ENCODE results near the gene HAL. TPM values are rescaled to one million over a fixed set of nuclear protein-coding genes. Genes with fewer than 3 reads are reported as not detected.

The HAL gene
- total RNA-seq, 1 experiment from 2014 or later: 1.8 TPM

GRCh38 chr12:95989504-95990123 is 6.5 kb downstream of the HAL start (continued):
- TF ChIP-seq SRF (IDR thresholded peaks at IDR 0.05; ENCODE audit: low read depth) (no peak), EZH2phosphoT487 (IDR thresholded peaks at IDR 0.05; ENCODE audit: borderline replicate concordance) (no peak), MAX (IDR thresholded peaks at IDR 0.05) (no peak), CBX3 (IDR thresholded peaks at IDR 0.05; ENCODE audit: low read depth) (no peak), RAD21 (IDR thresholded peaks at IDR 0.05; ENCODE audit: low read depth) (no peak), ELF1 (IDR thresholded peaks at IDR 0.05; ENCODE audit: borderline replicate concordance, low read depth) (no peak), FOSL1 (IDR thresholded peaks at IDR 0.05; ENCODE audit: low read depth) (no peak), ZNF274 (IDR thresholded peaks at IDR 0.05; ENCODE audit: low read depth, low read length) (no peak), ZFX (IDR thresholded peaks at IDR 0.05) (no peak)
- TF ChIP-seq, protein P1, sequence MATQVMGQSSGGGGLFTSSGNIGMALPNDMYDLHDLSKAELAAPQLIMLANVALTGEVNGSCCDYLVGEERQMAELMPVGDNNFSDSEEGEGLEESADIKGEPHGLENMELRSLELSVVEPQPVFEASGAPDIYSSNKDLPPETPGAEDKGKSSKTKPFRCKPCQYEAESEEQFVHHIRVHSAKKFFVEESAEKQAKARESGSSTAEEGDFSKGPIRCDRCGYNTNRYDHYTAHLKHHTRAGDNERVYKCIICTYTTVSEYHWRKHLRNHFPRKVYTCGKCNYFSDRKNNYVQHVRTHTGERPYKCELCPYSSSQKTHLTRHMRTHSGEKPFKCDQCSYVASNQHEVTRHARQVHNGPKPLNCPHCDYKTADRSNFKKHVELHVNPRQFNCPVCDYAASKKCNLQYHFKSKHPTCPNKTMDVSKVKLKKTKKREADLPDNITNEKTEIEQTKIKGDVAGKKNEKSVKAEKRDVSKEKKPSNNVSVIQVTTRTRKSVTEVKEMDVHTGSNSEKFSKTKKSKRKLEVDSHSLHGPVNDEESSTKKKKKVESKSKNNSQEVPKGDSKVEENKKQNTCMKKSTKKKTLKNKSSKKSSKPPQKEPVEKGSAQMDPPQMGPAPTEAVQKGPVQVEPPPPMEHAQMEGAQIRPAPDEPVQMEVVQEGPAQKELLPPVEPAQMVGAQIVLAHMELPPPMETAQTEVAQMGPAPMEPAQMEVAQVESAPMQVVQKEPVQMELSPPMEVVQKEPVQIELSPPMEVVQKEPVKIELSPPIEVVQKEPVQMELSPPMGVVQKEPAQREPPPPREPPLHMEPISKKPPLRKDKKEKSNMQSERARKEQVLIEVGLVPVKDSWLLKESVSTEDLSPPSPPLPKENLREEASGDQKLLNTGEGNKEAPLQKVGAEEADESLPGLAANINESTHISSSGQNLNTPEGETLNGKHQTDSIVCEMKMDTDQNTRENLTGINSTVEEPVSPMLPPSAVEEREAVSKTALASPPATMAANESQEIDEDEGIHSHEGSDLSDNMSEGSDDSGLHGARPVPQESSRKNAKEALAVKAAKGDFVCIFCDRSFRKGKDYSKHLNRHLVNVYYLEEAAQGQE (IDR thresholded peaks at IDR 0.05; ENCODE audit: low read depth): no peak

DNA sequence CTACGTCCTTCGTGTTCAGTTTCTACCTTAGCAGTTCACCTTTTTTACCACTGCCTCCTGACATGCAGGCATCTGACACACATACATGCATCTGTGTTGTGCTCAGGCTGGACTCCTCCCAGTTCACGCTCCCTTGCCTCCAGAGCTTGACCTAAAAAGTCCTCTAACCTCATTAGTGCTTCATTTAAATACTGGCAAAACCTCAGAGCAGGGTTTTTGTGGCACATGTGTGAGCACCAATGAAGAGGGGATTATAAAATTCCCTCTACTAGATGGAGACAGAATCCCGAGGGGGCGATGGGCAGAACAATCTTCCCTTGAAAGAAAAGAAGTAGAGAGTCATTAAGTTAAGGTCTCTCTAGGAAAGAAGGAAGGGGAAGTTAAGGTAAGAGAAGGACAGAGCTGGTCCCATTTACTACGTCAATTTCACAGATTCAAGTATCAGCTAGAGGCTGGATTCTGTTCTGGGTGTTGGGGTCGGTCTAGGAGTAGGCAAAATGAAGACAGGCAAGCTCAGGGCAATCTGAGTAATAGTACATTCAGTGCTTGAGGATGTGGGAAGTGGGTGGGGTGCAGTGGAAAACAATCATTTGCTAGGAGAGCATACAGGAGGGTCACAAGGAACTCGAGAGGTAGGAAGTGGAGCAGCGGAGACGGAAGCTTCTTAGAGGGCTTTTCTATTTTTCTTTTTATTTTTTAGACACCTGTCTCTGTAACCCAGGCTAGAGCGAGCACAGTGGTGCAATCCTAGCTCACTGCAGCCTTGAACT is 7.5 kb downstream of the HAL start:
- BruUV-seq (replicated peaks): no TSS peak
- TF ChIP-seq FOSL1 (IDR thresholded peaks at IDR 0.05; ENCODE audit: low read depth) (no peak), YY1 (IDR thresholded peaks at IDR 0.05; ENCODE audit: extremely low read depth, insufficient replicate concordance, low read depth, low read length) (no peak), EZH2 (IDR thresholded peaks at IDR 0.05) (no peak), EGR1 (IDR thresholded peaks at IDR 0.05; ENCODE audit: low read depth) (no peak), ZNF274 (IDR thresholded peaks at IDR 0.05; ENCODE audit: low read depth, low read length) (no peak), POLR2AphosphoS5 (IDR thresholded peaks at IDR 0.05; ENCODE audit: low read depth, low read length) (no peak)
- TF ChIP-seq, protein P1 (IDR thresholded peaks at IDR 0.05; ENCODE audit: low read depth): no peak
- TF ChIP-seq, protein P2, sequence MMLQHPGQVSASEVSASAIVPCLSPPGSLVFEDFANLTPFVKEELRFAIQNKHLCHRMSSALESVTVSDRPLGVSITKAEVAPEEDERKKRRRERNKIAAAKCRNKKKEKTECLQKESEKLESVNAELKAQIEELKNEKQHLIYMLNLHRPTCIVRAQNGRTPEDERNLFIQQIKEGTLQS (IDR thresholded peaks at IDR 0.05): no peak

More for the DNA sequence above, 7.5 kb downstream of the HAL start:
- DNase-seq (ENCODE audit: low read depth, low spot score) (no peak), ATAC-seq (no peak)
- H3K9me2 ChIP-seq (ENCODE audit: insufficient read depth): no peaks in the 10 kb centered on the region
- RAD21 ChIA-PET (ENCODE audit: low non-redundant PET in 1 of 2, low total read pairs in 2 of 2, uncharacterized antibody in 2 of 2, unreplicated experiment in 2 of 2): no interaction called here
- no peak overlapping the region for H3K9ac ChIP-seq (ENCODE audit: low read length)
- H4K20me1 ChIP-seq (ENCODE audit: insufficient read depth): no peaks in the 10 kb centered on the region
- no peak overlapping the region for H2AFZ ChIP-seq (ENCODE audit: low read depth, low read length, poor library complexity, severe bottlenecking)
- no peaks in the 10 kb centered on the region for H3K79me2 ChIP-seq (ENCODE audit: insufficient read depth, low read length)
- H3K4me1 ChIP-seq (ENCODE audit: control insufficient read depth in 1 of 2, insufficient read depth in 2 of 2, low read length in 2 of 2): no peaks in the 10 kb centered on the region
- no peaks in the 10 kb centered on the region for H3K9me3 ChIP-seq (ENCODE audit: control insufficient read depth in 1 of 2, insufficient read depth in 1 of 2, low read depth in 1 of 2, low read length in 2 of 2)
- no peaks in the 10 kb centered on the region for H3K36me3 ChIP-seq (ENCODE audit: control insufficient read depth in 1 of 2, insufficient read depth in 2 of 2, low read length in 2 of 2)
- H3K4me2 ChIP-seq (ENCODE audit: low read length): no peak overlapping the region
- POLR2A ChIA-PET: no interaction called here
- H3K27ac ChIP-seq (ENCODE audit: low read depth, low read length): no peak overlapping the region
- CTCF ChIA-PET: interaction anchor here (1.7 kb wide), 1 partner anchor 9 kb away, joined by 6 read pairs; no protein-coding TSS in a partner anchor
- H3K4me3 ChIP-seq (replicated peaks in 1 of 2; ENCODE audit: low read depth in 1 of 2, low read length in 2 of 2): no peak overlapping the region
- no peaks in the 10 kb centered on the region for H3K27me3 ChIP-seq (ENCODE audit: insufficient read depth, low read length)
- intact Hi-C loops (cut with micrococcal nuclease): no loop called here
